Central memory CD8-positive, alpha-beta T cell (primary cell): Measurements from ENCODE around the gene FGD4.
"Not testable (repeated sequence)": the region's sequence is repeated elsewhere in the genome, so short reads cannot be mapped to it uniquely, and the experiment has no call there.

ENCODE experiments used
- ATAC-seq: fragments of 150-1000 bp; cut with Tn5 transposase; replicated peaks from 2 replicates; pipeline ENCODE4 v1.10.0; 2022; ENCODE audit warnings: mild to moderate bottlenecking, moderate FRiP score, moderate number of reproducible peaks; ENCODE audit not compliant: poor library complexity, severe bottlenecking; ENCODE audit errors: extremely low read depth
- DNase-seq, 2 donors: peaks; one replicate each; pipeline ENCODE4 v3.0.0; 2021; ENCODE audit warnings: low spot score in 2 of 2
- H3K27ac Mint-ChIP-seq: one replicate; pipeline ENCODE4 v1.8.0; 2022; ENCODE audit warnings: low read depth, mild to moderate bottlenecking, moderate library complexity, mixed read lengths
- H3K27me3 Mint-ChIP-seq: one replicate; pipeline ENCODE4 v1.8.0; 2022; ENCODE audit warnings: mixed read lengths
- H3K36me3 Mint-ChIP-seq: one replicate; pipeline ENCODE4 v1.8.0; 2022; ENCODE audit warnings: mild to moderate bottlenecking, moderate library complexity, mixed read lengths; ENCODE audit not compliant: insufficient read depth
- H3K4me1 Mint-ChIP-seq: one replicate; pipeline ENCODE4 v1.8.0; 2022; ENCODE audit warnings: mixed read lengths
- H3K4me3 Mint-ChIP-seq: one replicate; pipeline ENCODE4 v1.8.0; 2022; ENCODE audit warnings: mild to moderate bottlenecking, moderate library complexity, mixed read lengths
- H3K9me3 Mint-ChIP-seq: one replicate; pipeline ENCODE4 v1.8.0; 2022; ENCODE audit warnings: mixed read lengths

FGD4 gene

GRCh38 chr12:32525802-32526201, 126.4 kb downstream of the FGD4 start:
- ATAC-seq, H3K4me1 Mint-ChIP-seq, H3K36me3 Mint-ChIP-seq, H3K27ac Mint-ChIP-seq, H3K27me3 Mint-ChIP-seq, H3K4me3 Mint-ChIP-seq, H3K9me3 Mint-ChIP-seq, DNase-seq: not testable (repeated sequence)

GRCh38 chr12:32526343-32526742, 127.0 kb downstream of the FGD4 start:
- ATAC-seq, H3K27me3 Mint-ChIP-seq, H3K9me3 Mint-ChIP-seq, H3K27ac Mint-ChIP-seq, H3K36me3 Mint-ChIP-seq, H3K4me1 Mint-ChIP-seq, DNase-seq, H3K4me3 Mint-ChIP-seq: not testable (repeated sequence)

DNA sequence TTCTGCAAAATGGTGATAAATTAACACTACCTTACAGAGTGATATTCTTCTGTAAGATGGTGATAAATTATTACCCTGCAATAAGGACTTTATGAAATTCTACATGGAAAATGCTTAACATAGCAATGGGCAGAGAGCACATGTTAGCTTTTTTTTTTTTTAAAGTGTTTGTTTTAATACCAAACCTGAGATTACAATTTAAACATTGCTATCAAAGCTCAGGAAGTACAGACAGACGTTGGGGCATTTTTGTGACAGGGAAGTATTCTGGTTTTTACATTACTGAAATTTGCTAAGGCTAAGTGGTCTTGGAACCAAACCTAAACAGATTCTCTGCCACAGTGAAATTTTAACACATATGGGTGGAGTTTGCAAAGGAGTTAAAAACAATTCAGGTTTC, 133.1 kb downstream of the FGD4 start:
- ATAC-seq (no peak), DNase-seq (no peak)
- Mint-ChIP-seq H3K36me3 (no peaks in the 10 kb centered on the region), H3K4me1 (peaks cover 7% of the 10 kb centered on the region), H3K4me3 (no peak overlapping the region), H3K9me3 (no peaks in the 10 kb centered on the region), H3K27ac (no peak overlapping the region), H3K27me3 (peaks cover 20% of the 10 kb centered on the region)

DNA sequence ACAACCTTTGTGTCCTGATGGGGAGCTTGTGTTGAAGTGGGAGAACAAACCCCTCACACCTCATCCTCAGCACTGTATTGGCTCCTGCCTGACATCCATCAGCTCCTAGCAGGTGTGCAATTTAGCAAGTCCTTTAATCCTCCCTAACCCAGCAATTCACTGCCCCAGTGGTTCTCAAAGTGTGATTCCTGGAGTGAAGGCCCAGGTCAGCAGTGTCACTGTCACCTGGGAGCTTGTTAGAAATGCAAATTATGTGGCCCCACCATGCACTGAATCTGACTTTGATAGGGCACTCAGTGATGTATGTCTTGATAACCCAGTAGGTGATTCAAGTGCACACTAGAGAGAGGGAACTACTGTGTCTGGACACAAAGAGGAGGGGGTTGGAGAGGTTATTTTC, 133.6 kb downstream of the FGD4 start:
- no peak for DNase-seq
- Mint-ChIP-seq H3K9me3 (no peaks in the 10 kb centered on the region), H3K4me3 (no peak overlapping the region), H3K27ac (no peak overlapping the region), H3K36me3 (no peaks in the 10 kb centered on the region), H3K4me1 (peaks cover 7% of the 10 kb centered on the region), H3K27me3 (peaks cover 25% of the 10 kb centered on the region)
- ATAC-seq = no peak

DNA sequence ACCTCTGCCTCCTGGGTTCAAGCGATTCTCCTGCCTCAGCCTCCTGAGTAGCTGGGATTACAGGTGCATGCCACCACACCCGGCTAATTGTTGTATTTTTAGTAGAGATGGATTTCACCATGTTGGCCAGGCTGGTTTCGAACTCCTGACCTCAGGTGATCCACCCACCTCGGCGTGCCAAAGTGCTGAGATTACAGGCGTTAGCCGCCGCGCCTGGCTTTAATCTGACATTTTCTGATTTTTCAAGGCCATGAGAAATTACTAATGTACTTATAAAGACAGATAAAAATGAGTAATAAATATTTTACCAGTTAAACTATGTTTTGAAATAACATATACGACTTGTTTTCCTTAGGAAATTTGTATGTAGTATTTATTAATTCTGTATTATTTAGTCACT, 134.1 kb downstream of the FGD4 start:
- not testable (repeated sequence) for H3K9me3 Mint-ChIP-seq, H3K36me3 Mint-ChIP-seq, H3K4me3 Mint-ChIP-seq, H3K27ac Mint-ChIP-seq, ATAC-seq, DNase-seq, H3K4me1 Mint-ChIP-seq
- H3K27me3 Mint-ChIP-seq = peaks cover 31% of the 10 kb centered on the region

- no peaks in the 10 kb centered on the region for H3K36me3 Mint-ChIP-seq
- peaks cover 7% of the 10 kb centered on the region for H3K4me1 Mint-ChIP-seq
- H3K27me3 Mint-ChIP-seq = peaks cover 36% of the 10 kb centered on the region
- ATAC-seq (no peak), DNase-seq (no peak)
- H3K27ac Mint-ChIP-seq = peak overlapping the region; percentile 46
- no peak overlapping the region for H3K4me3 Mint-ChIP-seq
- no peaks in the 10 kb centered on the region for H3K9me3 Mint-ChIP-seq
Measured at GRCh38 chr12:32533971-32534590, 134.7 kb downstream of the FGD4 start.

- no peaks in the 10 kb centered on the region for H3K36me3 Mint-ChIP-seq
Measured at GRCh38 chr12:32534698-32535097, 135.3 kb downstream of the FGD4 start.

GRCh38 chr12:32535288-32535999, 136.1 kb downstream of the FGD4 start:
- Mint-ChIP-seq H3K27ac (no peak overlapping the region), H3K36me3 (no peaks in the 10 kb centered on the region), H3K27me3 (peaks cover 43% of the 10 kb centered on the region), H3K9me3 (no peaks in the 10 kb centered on the region), H3K4me3 (no peak overlapping the region), H3K4me1 (peaks cover 7% of the 10 kb centered on the region)
- DNase-seq (no peak), ATAC-seq (no peak)

More at GRCh38 chr12:32534698-32535097, 135.3 kb downstream of the FGD4 start:
- ATAC-seq = no peak
- Mint-ChIP-seq H3K4me1 (peaks cover 7% of the 10 kb centered on the region), H3K4me3 (no peak overlapping the region), H3K27ac (peak overlapping the region; percentile 46), H3K27me3 (peaks cover 36% of the 10 kb centered on the region), H3K9me3 (no peaks in the 10 kb centered on the region)
- DNase-seq = no peak

GRCh38 chr12:32536000-32536345, 136.6 kb downstream of the FGD4 start:
- H3K9me3 Mint-ChIP-seq = no peaks in the 10 kb centered on the region
- no peak for ATAC-seq
- no peak overlapping the region for H3K27ac Mint-ChIP-seq
- H3K4me1 Mint-ChIP-seq = peaks cover 7% of the 10 kb centered on the region
- H3K27me3 Mint-ChIP-seq = peaks cover 47% of the 10 kb centered on the region
- no peaks in the 10 kb centered on the region for H3K36me3 Mint-ChIP-seq
- DNase-seq = no peak
- no peak overlapping the region for H3K4me3 Mint-ChIP-seq

GRCh38 chr12:32541754-32542374, 142.5 kb downstream of the FGD4 start:
- Mint-ChIP-seq H3K4me3 (no peak overlapping the region), H3K9me3 (no peaks in the 10 kb centered on the region), H3K27ac (no peak overlapping the region), H3K36me3 (no peaks in the 10 kb centered on the region), H3K4me1 (no peaks in the 10 kb centered on the region), H3K27me3 (peaks cover 43% of the 10 kb centered on the region)
- no peak for DNase-seq
- ATAC-seq = no peak

DNA sequence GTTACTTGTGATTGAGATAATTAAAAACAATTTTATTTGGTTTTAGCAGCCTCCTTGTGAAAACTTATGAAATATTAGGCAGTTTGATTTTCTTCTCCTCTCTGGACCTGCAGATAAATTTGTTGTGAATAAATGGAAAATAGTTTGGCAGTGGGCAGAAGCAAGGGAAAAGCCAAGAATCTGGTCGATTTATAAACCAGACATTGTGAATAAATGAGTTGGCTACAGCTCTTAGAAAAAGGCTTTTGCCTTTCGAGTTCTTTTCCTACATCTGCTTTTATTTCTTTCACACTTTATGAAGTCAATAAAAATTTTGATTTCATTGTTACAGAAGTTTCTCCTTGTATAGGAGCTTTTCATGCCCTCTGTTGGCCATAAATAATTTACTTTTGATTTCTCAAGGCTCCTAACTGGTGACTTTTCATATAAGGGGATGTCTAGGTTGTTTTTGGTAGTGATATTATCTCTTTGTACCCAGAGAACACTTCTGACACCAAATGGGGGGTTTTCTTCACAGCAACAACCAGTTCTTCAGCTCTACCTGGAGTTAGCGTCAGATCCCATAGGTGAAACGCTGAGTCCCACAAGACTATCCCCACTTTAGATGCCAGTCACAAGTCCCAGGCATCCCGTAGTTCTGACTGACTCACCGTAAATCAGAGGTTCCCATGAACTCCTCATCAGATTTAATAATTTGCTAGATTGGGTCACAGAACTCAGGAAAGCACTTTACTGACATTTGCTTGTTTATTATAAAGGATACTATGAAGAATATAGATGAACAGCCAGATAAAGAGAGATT, 143.3 kb downstream of the FGD4 start:
- no peak overlapping the region for H3K4me3 Mint-ChIP-seq
- DNase-seq = no peak
- no peaks in the 10 kb centered on the region for H3K9me3 Mint-ChIP-seq

GRCh38 chr12:32544893-32545292, 145.5 kb downstream of the FGD4 start:
- Mint-ChIP-seq H3K27me3 (peaks cover 39% of the 10 kb centered on the region), H3K9me3 (no peaks in the 10 kb centered on the region), H3K4me3 (no peak overlapping the region), H3K36me3 (no peaks in the 10 kb centered on the region), H3K4me1 (no peaks in the 10 kb centered on the region), H3K27ac (no peak overlapping the region)
- ATAC-seq (no peak), DNase-seq (no peak)

More for the DNA sequence above, 143.3 kb downstream of the FGD4 start:
- Mint-ChIP-seq H3K27ac (no peak overlapping the region), H3K36me3 (no peaks in the 10 kb centered on the region), H3K4me1 (no peaks in the 10 kb centered on the region), H3K27me3 (peaks cover 35% of the 10 kb centered on the region)
- ATAC-seq = no peak
